ENCODE measurements around the gene MBNL2.

The MBNL2 gene

GRCh38 chr13:97243915-97244781 is 22.0 kb downstream of the MBNL2 start:
- DNase-seq (ENCODE audit: insufficient read length, low spot score) (no peak), FAIRE-seq (peak; percentile 90)
- TF ChIP-seq POLR2A (IDR thresholded peaks at IDR 0.05; ENCODE audit: low read depth, low read length), result no peak

- no peak for DNase-seq (ENCODE audit: insufficient read length, low spot score)
- TF ChIP-seq POLR2A (IDR thresholded peaks at IDR 0.05; ENCODE audit: low read depth, low read length), result no peak
- no peak for FAIRE-seq
These were observed 22.9 kb downstream of the MBNL2 start for GRCh38 chr13:97245011-97245410.

GRCh38 chr13:97246596-97247158 is 24.5 kb downstream of the MBNL2 start:
- FAIRE-seq (peak; percentile 79), DNase-seq (ENCODE audit: insufficient read length, low spot score) (no peak)
- TF ChIP-seq POLR2A (IDR thresholded peaks at IDR 0.05; ENCODE audit: low read depth, low read length), result no peak

- TF ChIP-seq POLR2A (IDR thresholded peaks at IDR 0.05; ENCODE audit: low read depth, low read length), result no peak
- DNase-seq (ENCODE audit: insufficient read length, low spot score) (no peak), FAIRE-seq (peak; percentile 15)
These were observed 26.1 kb downstream of the MBNL2 start for GRCh38 chr13:97248243-97248642.

GRCh38 chr13:97249093-97249795 is 27.1 kb downstream of the MBNL2 start:
- TF ChIP-seq POLR2A (IDR thresholded peaks at IDR 0.05; ENCODE audit: low read depth, low read length), result no peak
- no peak for DNase-seq (ENCODE audit: insufficient read length, low spot score)
- FAIRE-seq, result no peak

- TF ChIP-seq POLR2A (IDR thresholded peaks at IDR 0.05; ENCODE audit: low read depth, low read length), result no peak
- no peak for DNase-seq (ENCODE audit: insufficient read length, low spot score)
- peak; percentile 82 for FAIRE-seq
These were observed 27.8 kb downstream of the MBNL2 start for GRCh38 chr13:97249796-97250495.

GRCh38 chr13:97250560-97250959 is 28.4 kb downstream of the MBNL2 start:
- TF ChIP-seq POLR2A (IDR thresholded peaks at IDR 0.05; ENCODE audit: low read depth, low read length), result no peak
- FAIRE-seq, result no peak
- no peak for DNase-seq (ENCODE audit: insufficient read length, low spot score)

- TF ChIP-seq POLR2A (IDR thresholded peaks at IDR 0.05; ENCODE audit: low read depth, low read length), result no peak
- DNase-seq (ENCODE audit: insufficient read length, low spot score) (no peak), FAIRE-seq (peak; percentile 83)
These were observed 30.6 kb downstream of the MBNL2 start for GRCh38 chr13:97252735-97253134.

- no peak for DNase-seq (ENCODE audit: insufficient read length, low spot score)
- TF ChIP-seq POLR2A (IDR thresholded peaks at IDR 0.05; ENCODE audit: low read depth, low read length), result no peak
- FAIRE-seq, result no peak
These were observed 31.6 kb downstream of the MBNL2 start for GRCh38 chr13:97253581-97254293.

- DNase-seq (ENCODE audit: insufficient read length, low spot score) (peak; percentile 38), FAIRE-seq (peak; percentile 100)
- TF ChIP-seq POLR2A (IDR thresholded peaks at IDR 0.05; ENCODE audit: low read depth, low read length), result no peak
These were observed 32.7 kb downstream of the MBNL2 start for GRCh38 chr13:97254816-97255215.

- TF ChIP-seq POLR2A (IDR thresholded peaks at IDR 0.05; ENCODE audit: low read depth, low read length), result no peak
- FAIRE-seq (peak; percentile 77), DNase-seq (ENCODE audit: insufficient read length, low spot score) (no peak)
These were observed 33.4 kb downstream of the MBNL2 start for GRCh38 chr13:97255515-97256021.

GRCh38 chr13:97256343-97256783 is 34.2 kb downstream of the MBNL2 start:
- TF ChIP-seq POLR2A (IDR thresholded peaks at IDR 0.05; ENCODE audit: low read depth, low read length), result no peak
- peak; percentile 98 for FAIRE-seq

GRCh38 chr13:97257228-97257755 is 35.2 kb downstream of the MBNL2 start:
- DNase-seq (ENCODE audit: insufficient read length, low spot score) (no peak), FAIRE-seq (no peak)
- TF ChIP-seq POLR2A (IDR thresholded peaks at IDR 0.05; ENCODE audit: low read depth, low read length), result no peak

More at GRCh38 chr13:97256343-97256783, 34.2 kb downstream of the MBNL2 start:
- peak; percentile 40 for DNase-seq (ENCODE audit: insufficient read length, low spot score)

Measured in H54 (cell line).